ENCODE measurements around the gene OR2A25. TPM values are rescaled to one million over a fixed set of nuclear protein-coding genes. Genes with fewer than 3 reads are reported as not detected.

The OR2A25 gene
- total RNA-seq, 1 experiment from 2014 or later = 0.13 TPM

GRCh38 chr7:144063710-144064109 lies 5.9 kb upstream of the OR2A25 start:
- no peaks in the 10 kb centered on the region for H3K4me1 ChIP-seq (ENCODE audit: insufficient read depth, low read length)
- Mint-ChIP-seq H3K27ac (no peak overlapping the region), H3K9me3 (peaks cover 6 to 9% of the 10 kb centered on the region in 2 experiments; a peak in 4 of 5 replicates), H3K4me3 (no peak overlapping the region), H3K4me1 (peaks cover 9 to 11% of the 10 kb centered on the region in 2 experiments), H3K36me3 (ENCODE audit: insufficient read depth in 1 of 3, low read depth in 3 of 3) (peaks cover 2 to 11% (median 2%) of the 10 kb centered on the region in 3 experiments; a peak in 4 of 7 replicates), H3K27me3 (ENCODE audit: low read depth) (no peaks in the 10 kb centered on the region)
- H3K79me2 ChIP-seq (ENCODE audit: insufficient read depth, low read length) = no peaks in the 10 kb centered on the region
- no peaks in the 10 kb centered on the region for H3K9me3 ChIP-seq (ENCODE audit: control insufficient read depth, low read depth, low read length)
- H2BK15ac ChIP-seq (ENCODE audit: low read depth, low read length) = no peak overlapping the region
- no peak overlapping the region for H3K4ac ChIP-seq (ENCODE audit: low read depth, low read length)
- no peak overlapping the region for H3K18ac ChIP-seq (ENCODE audit: insufficient read length, low read depth, low read length)
- H2BK12ac ChIP-seq (ENCODE audit: insufficient read length, low read depth, low read length) = no peak overlapping the region
- H2AK5ac ChIP-seq (ENCODE audit: insufficient read length, low read length) = no peak overlapping the region
- no peak overlapping the region for H3K56ac ChIP-seq (ENCODE audit: insufficient read length, low read depth, low read length)
- H3K9ac ChIP-seq (ENCODE audit: extremely low read depth, insufficient read length, low read length) = no peak overlapping the region
- no CpG with 5 or more reads among the region's 3 CpGs for WGBS (ENCODE audit: extremely low coverage, insufficient read length, low lambda C conversion rate)
- no peak overlapping the region for H3K23ac ChIP-seq (ENCODE audit: insufficient read length, low read depth, low read length)
- H3K27ac ChIP-seq (ENCODE audit: insufficient read length, low read depth, low read length) = no peak overlapping the region
- no peak overlapping the region for H3K14ac ChIP-seq (ENCODE audit: insufficient read depth, low read length)
- no peak overlapping the region for H4K5ac ChIP-seq (ENCODE audit: insufficient read length, low read depth, low read length)
- no peaks in the 10 kb centered on the region for H3K23me2 ChIP-seq (ENCODE audit: insufficient read length, low read depth, low read length, poor library complexity, severe bottlenecking)
- peak overlapping the region; percentile 69 for H2AFZ ChIP-seq (ENCODE audit: low read length)
- TF ChIP-seq, protein P1, sequence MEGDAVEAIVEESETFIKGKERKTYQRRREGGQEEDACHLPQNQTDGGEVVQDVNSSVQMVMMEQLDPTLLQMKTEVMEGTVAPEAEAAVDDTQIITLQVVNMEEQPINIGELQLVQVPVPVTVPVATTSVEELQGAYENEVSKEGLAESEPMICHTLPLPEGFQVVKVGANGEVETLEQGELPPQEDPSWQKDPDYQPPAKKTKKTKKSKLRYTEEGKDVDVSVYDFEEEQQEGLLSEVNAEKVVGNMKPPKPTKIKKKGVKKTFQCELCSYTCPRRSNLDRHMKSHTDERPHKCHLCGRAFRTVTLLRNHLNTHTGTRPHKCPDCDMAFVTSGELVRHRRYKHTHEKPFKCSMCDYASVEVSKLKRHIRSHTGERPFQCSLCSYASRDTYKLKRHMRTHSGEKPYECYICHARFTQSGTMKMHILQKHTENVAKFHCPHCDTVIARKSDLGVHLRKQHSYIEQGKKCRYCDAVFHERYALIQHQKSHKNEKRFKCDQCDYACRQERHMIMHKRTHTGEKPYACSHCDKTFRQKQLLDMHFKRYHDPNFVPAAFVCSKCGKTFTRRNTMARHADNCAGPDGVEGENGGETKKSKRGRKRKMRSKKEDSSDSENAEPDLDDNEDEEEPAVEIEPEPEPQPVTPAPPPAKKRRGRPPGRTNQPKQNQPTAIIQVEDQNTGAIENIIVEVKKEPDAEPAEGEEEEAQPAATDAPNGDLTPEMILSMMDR (conservative IDR thresholded peaks at IDR 0.05) = peak; percentile 82
- no peak overlapping the region for H2BK120ac ChIP-seq (ENCODE audit: low read depth, low read length, poor library complexity, severe bottlenecking)
- no peaks in the 10 kb centered on the region for H3K27me3 ChIP-seq (ENCODE audit: insufficient read depth, low read length)
- no peak overlapping the region for H2BK5ac ChIP-seq (ENCODE audit: insufficient read length, low read length)
- no peak overlapping the region for H4K91ac ChIP-seq (ENCODE audit: insufficient read length, low read depth, low read length)
- no peak overlapping the region for H3T11ph ChIP-seq (ENCODE audit: low read length)
- no peak overlapping the region for H2BK20ac ChIP-seq (ENCODE audit: low read depth, low read length, poor library complexity, severe bottlenecking)
- H3K79me1 ChIP-seq (ENCODE audit: insufficient read depth, low read depth, low read length, poor library complexity, severe bottlenecking) = no peaks in the 10 kb centered on the region
- H3K4me2 ChIP-seq (ENCODE audit: insufficient read depth, insufficient read length, low read length) = no peak overlapping the region
- DNase-seq = peak; percentile 53
- H4K20me1 ChIP-seq (ENCODE audit: control insufficient read depth, insufficient read depth, insufficient read length) = no peaks in the 10 kb centered on the region
- no peak overlapping the region for H4K8ac ChIP-seq (replicated peaks; ENCODE audit: insufficient read length, low read depth, low read length)
